SU-DHL-6 (cell line): ENCODE results near the gene ITSN1.

Source experiments
- H2AFZ ChIP-seq: fragments of 200-600 bp; sonication (generic); 2 replicates; pipeline ENCODE4 v1.6.1; 2014; ENCODE audit warnings: low read depth, mild to moderate bottlenecking, moderate library complexity, mixed read lengths, antibody characterized with exemption, low read length; ENCODE audit not compliant: severe bottlenecking
- H3F3A ChIP-seq: fragments of 200-600 bp; shearing (Covaris generic); 2 replicates; pipeline ENCODE4 v1.6.0; 2016; ENCODE audit warnings: antibody characterized with exemption, mild to moderate bottlenecking; ENCODE audit not compliant: insufficient read depth
- H3K27ac ChIP-seq: fragments of 200-600 bp; sonication (generic); 2 replicates; pipeline ENCODE4 v1.5.1; 2016; ENCODE audit warnings: low read depth, mild to moderate bottlenecking, low read length, moderate library complexity, mixed read lengths
- H3K27me3 ChIP-seq: fragments of 200-600 bp; sonication (generic), shearing (Covaris generic); 2 replicates; pipeline ENCODE4 v1.6.0; 2014; ENCODE audit warnings: mild to moderate bottlenecking, low read length
- H3K36me3 ChIP-seq: fragments of 200-600 bp; sonication (generic); 2 replicates; pipeline ENCODE4 v1.6.1; 2014; ENCODE audit warnings: mild to moderate bottlenecking, low read length, mixed read lengths
- H3K4me2 ChIP-seq: fragments of 300-600, 200-600 bp; shearing (Covaris generic), sonication (generic); 2 replicates; pipeline ENCODE4 v1.6.0; 2014; ENCODE audit warnings: low read length, low read depth, mild to moderate bottlenecking; ENCODE audit not compliant: poor library complexity, severe bottlenecking
- H3K4me3 ChIP-seq: fragments of 200-600 bp; sonication (generic); 2 replicates; pipeline ENCODE4 v1.5.1; 2014; ENCODE audit warnings: antibody characterized with exemption, low read length, mild to moderate bottlenecking, mixed read lengths; ENCODE audit not compliant: insufficient read depth, poor library complexity, severe bottlenecking
- H3K79me2 ChIP-seq: fragments of 200-600 bp; sonication (generic); 2 replicates; pipeline ENCODE4 v1.6.1; 2014; ENCODE audit warnings: mild to moderate bottlenecking, low read length, moderate library complexity; ENCODE audit not compliant: insufficient read depth
- H3K9ac ChIP-seq: fragments of 200-600 bp; sonication (generic); 2 replicates; pipeline ENCODE4 v1.7.0; 2014; ENCODE audit warnings: mild to moderate bottlenecking, low read length
- H3K9me2 ChIP-seq: fragments of 200-600 bp; sonication (generic); replicated peaks from 2 replicates; pipeline ENCODE4 v1.6.1; 2014; ENCODE audit warnings: low read length; ENCODE audit not compliant: insufficient read depth
- H3K9me3 ChIP-seq: fragments of 200-600 bp; sonication (generic); 2 replicates; pipeline ENCODE4 v1.6.1; 2014; ENCODE audit warnings: low read length, mixed read lengths; ENCODE audit not compliant: insufficient read depth
- H4K20me1 ChIP-seq: fragments of 200-600 bp; sonication (generic); 2 replicates; pipeline ENCODE4 v1.6.1; 2014; ENCODE audit warnings: low read depth, mild to moderate bottlenecking, antibody characterized with exemption, low read length, moderate library complexity, mixed read lengths
- CTCF ChIP-seq: fragments of 200-600 bp; sonication (generic); IDR thresholded peaks from one replicate; pipeline ENCODE4 v1.5.1; 2017; ENCODE audit warnings: antibody characterized with exemption, mild to moderate bottlenecking, low read length, moderate library complexity; ENCODE audit not compliant: insufficient read depth, poor library complexity, severe bottlenecking
- EZH2phosphoT487 ChIP-seq: fragments of 200-600 bp; sonication (generic), shearing (Covaris generic); conservative IDR thresholded peaks from 2 replicates; pipeline ENCODE4 v1.6.1; 2018; ENCODE audit warnings: mild to moderate bottlenecking, antibody characterized with exemption, low read length, moderate library complexity, mixed read lengths

ITSN1 gene

GRCh38 chr21:33657124-33657820 lies 15.0 kb downstream of the ITSN1 start:
- no peaks in the 10 kb centered on the region for H3F3A ChIP-seq
- no peaks in the 10 kb centered on the region for H4K20me1 ChIP-seq
- no peak overlapping the region for H3K4me2 ChIP-seq

GRCh38 chr21:33658919-33659567 lies 16.7 kb downstream of the ITSN1 start:
- H3K27me3 ChIP-seq = no peaks in the 10 kb centered on the region
- H4K20me1 ChIP-seq = no peaks in the 10 kb centered on the region
- H3K9me3 ChIP-seq = peaks cover 4% of the 10 kb centered on the region; the same call in 1 of the 2 replicates
- H3K36me3 ChIP-seq = no peaks in the 10 kb centered on the region
- no peaks in the 10 kb centered on the region for H3K79me2 ChIP-seq
- H3K27ac ChIP-seq = no peak overlapping the region
- no peak overlapping the region for H3K4me2 ChIP-seq
- no peak for TF ChIP-seq CTCF
- TF ChIP-seq EZH2phosphoT487 = no peak
- H3K4me3 ChIP-seq = no peak overlapping the region
- H3K9ac ChIP-seq = no peak overlapping the region
- no peak overlapping the region for H2AFZ ChIP-seq
- no peaks in the 10 kb centered on the region for H3K9me2 ChIP-seq
- H3F3A ChIP-seq = no peaks in the 10 kb centered on the region

More at GRCh38 chr21:33657124-33657820, 15.0 kb downstream of the ITSN1 start:
- TF ChIP-seq EZH2phosphoT487 (no peak), CTCF (no peak)
- Histone ChIP-seq H3K27ac (no peak overlapping the region), H3K9me3 (peaks cover 4% of the 10 kb centered on the region; the same call in 1 of the 2 replicates), H3K9ac (no peak overlapping the region), H3K79me2 (no peaks in the 10 kb centered on the region), H3K9me2 (no peaks in the 10 kb centered on the region), H3K36me3 (no peaks in the 10 kb centered on the region), H3K4me3 (no peak overlapping the region), H2AFZ (no peak overlapping the region), H3K27me3 (no peaks in the 10 kb centered on the region)

GRCh38 chr21:33659568-33659949 lies 17.3 kb downstream of the ITSN1 start:
- no peak overlapping the region for H3K9ac ChIP-seq
- H3K4me3 ChIP-seq = no peak overlapping the region
- no peak overlapping the region for H3K4me2 ChIP-seq
- H2AFZ ChIP-seq = no peak overlapping the region
- H3K79me2 ChIP-seq = no peaks in the 10 kb centered on the region
- H3F3A ChIP-seq = no peaks in the 10 kb centered on the region
- H3K27ac ChIP-seq = no peak overlapping the region
- peaks cover 4% of the 10 kb centered on the region; the same call in 1 of the 2 replicates for H3K9me3 ChIP-seq
- H3K27me3 ChIP-seq = no peaks in the 10 kb centered on the region
- H3K9me2 ChIP-seq = no peaks in the 10 kb centered on the region
- H4K20me1 ChIP-seq = no peaks in the 10 kb centered on the region
- TF ChIP-seq CTCF (no peak), EZH2phosphoT487 (no peak)
- no peaks in the 10 kb centered on the region for H3K36me3 ChIP-seq
